ENCODE data around the gene CES3.
"Not testable (repeated sequence)": the region's sequence is repeated elsewhere in the genome, so short reads cannot be mapped to it uniquely, and the experiment has no call there.

CES3 gene

GRCh38 chr16:66926171-66926947 is 34.7 kb upstream of the CES3 start:
- no peak for DNase-seq (ENCODE audit: low read depth)

GRCh38 chr16:66926961-66927436 is 34.1 kb upstream of the CES3 start:
- no peak for DNase-seq (ENCODE audit: low read depth)

- no peak for DNase-seq (ENCODE audit: low read depth)
Observed at GRCh38 chr16:66927918-66928649, 33.0 kb upstream of the CES3 start.

GRCh38 chr16:66928702-66929388 is 32.2 kb upstream of the CES3 start:
- no peak for DNase-seq (ENCODE audit: low read depth)

DNA sequence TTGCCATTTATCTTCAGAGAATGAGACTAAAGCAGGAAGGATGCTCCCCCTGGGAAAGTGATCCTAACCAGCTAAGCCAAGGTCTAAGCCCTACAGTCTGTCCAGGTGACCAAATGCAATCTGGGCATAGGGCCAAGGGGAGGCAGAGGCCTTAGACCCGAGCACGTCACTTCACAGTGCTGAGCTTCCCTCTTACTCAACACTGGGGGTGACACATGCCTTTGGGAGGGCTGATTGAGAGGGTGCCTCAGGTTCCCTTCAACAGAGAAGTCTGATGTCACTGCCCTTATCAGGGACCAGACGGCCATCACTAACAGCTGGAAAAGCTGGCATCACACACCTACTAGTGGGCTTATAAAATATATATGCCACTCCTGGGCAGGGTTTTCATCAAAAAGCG is 30.9 kb upstream of the CES3 start:
- DNase-seq (ENCODE audit: low read depth): no peak

- DNase-seq (ENCODE audit: low read depth): no peak
Observed at GRCh38 chr16:66931665-66932064, 29.4 kb upstream of the CES3 start.

- DNase-seq (ENCODE audit: low read depth): no peak
Observed at GRCh38 chr16:66932076-66932475, 29.0 kb upstream of the CES3 start.

- DNase-seq (ENCODE audit: low read depth): no peak
Observed at GRCh38 chr16:66933776-66934137, 27.3 kb upstream of the CES3 start.

DNA sequence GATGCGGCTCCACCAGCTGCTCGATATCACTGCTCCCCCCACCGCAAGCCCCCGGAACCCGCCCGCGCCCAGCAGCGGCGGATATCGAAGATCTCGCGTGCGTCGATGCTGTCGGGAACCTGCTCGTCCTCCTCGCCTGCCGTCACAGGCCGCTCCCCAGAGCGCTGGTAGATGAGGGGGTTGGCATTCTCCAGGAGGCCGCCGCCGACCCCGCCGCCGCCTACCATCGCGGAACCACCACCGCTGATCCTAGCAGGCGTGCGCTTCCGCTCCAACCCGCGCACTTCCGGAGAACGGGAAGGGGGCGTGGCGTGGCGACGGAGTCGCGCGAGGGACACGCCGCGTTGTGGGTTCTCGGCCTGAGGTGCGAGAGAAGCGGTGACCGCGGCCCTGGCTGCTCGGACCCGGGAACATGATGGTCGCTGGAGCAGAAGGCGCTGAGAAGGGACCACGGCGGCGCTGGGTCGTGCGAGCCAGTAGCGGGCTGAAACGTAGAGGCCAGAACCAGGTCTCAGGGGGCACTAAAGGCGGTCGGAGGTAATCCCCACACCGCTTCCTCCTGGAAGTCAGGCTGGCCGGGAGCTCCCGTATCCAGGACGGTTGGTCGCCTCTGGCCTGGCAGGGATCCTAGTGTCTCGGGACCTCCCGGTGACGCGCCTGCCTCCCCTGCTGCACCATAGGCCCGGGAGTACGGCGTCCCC is 26.8 kb upstream of the CES3 start, which contains the start of gene CIAO2B:
Gene CIAO2B (minus strand): TSS at position 265 of the 701 bp plus-strand sequence. CDS start 38 bp downstream, at position 227.
- peak; percentile 88 for DNase-seq (ENCODE audit: low read depth)

DNA sequence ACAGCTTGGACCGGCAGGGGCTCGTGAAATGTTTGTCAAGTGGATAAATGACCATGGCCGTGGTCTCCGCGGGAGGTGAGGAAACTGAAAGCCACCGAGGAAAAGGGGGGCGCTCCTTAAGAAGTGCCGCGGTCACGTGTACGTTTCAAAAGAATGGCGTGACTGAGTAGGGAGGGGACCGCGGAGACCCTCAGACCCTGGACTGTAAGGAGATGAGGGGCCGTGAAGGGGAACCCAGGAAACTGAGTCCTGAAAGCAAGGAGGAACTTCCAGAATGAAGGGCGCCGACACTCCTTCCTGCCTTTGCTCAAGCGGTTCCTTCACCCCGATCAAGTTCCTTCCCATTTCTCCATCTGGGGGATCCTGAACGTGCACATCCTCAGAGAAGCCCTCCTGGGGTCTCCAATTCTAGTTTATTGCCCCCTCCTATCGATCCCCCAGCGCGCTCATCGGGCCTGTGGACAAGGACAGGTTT is 26.2 kb upstream of the CES3 start:
- not testable (repeated sequence) for DNase-seq (ENCODE audit: low read depth)

GRCh38 chr16:66935314-66936011 is 25.6 kb upstream of the CES3 start, which contains the start of gene CES2:
Gene CES2 (plus strand): TSS chr16:66935516. CDS start chr16:66935636, 120 bp downstream.
- DNase-seq (ENCODE audit: low read depth): no peak

- DNase-seq (ENCODE audit: low read depth): no peak
Observed at GRCh38 chr16:66936462-66936861, 24.6 kb upstream of the CES3 start.

GRCh38 chr16:66936889-66937554 is 24.0 kb upstream of the CES3 start:
- DNase-seq (ENCODE audit: low read depth): no peak

DNA sequence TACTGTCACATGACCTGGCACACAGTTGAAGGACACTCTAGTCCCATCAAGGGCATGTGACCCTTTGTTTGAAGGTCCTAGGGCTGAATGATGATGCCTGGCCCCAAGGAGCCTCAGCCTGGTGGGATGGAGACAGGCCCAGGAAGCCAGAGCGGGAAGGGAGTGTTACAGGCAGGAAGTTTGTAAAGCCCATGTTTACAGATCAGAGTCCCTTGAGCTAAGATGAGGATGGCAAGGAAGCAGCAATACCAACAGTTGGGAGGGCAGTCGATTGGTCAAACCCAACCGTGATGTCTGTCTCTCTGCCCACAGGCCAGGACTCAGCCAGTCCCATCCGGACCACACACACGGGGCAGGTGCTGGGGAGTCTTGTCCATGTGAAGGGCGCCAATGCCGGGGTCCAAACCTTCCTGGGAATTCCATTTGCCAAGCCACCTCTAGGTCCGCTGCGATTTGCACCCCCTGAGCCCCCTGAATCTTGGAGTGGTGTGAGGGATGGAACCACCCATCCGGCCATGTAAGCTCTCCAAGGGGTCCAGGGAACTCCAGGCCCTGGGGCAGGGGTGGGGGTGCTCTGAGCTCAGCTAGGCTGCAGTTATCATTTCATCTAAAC is 23.2 kb upstream of the CES3 start:
- DNase-seq (ENCODE audit: low read depth): no peak

DNA sequence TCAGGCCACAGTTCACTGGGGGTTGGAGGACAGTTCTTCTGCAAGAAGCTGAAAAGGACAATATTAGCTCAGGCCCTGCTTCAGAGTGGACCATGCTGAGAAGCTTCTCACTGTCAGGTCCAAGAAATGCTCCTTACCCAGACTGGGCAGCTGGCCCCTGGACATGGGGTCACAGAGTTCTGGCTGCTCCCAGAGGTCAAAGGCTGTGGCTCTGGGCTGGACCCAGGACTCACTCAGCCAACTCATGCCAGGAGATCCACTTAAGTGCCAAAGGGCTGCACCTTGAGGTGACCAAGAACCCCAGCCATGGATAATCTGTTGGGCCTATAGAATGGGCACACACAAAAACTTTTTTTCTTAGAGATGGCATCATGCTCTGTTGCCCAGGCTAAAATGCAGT is 21.7 kb upstream of the CES3 start:
- no peak for DNase-seq (ENCODE audit: low read depth)

- no peak for DNase-seq (ENCODE audit: low read depth)
Observed at GRCh38 chr16:66940236-66940635, 20.8 kb upstream of the CES3 start.

- DNase-seq (ENCODE audit: low read depth): no peak
Observed at GRCh38 chr16:66942981-66943380, 18.1 kb upstream of the CES3 start.

GRCh38 chr16:66943426-66944053 is 17.5 kb upstream of the CES3 start:
- no peak for DNase-seq (ENCODE audit: low read depth)

DNA sequence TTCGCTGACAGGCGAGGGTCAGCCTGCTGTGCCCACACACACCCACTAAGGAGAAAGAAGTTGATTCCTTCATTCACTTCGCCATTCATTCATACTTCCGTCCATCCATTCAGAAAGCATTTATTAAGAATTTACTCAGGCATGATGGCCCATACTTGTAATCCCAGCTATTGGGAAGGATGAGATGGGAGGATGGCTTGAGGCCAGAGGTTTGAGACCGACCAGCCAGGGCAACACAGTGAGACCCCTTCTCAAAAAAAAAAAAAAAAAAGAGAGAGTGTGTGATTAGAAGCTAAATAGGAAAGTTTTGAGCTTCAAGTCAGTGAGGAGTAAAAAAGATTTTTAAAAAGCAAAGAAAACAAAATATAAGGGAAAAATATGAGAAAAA is 17.0 kb upstream of the CES3 start:
- no peak for DNase-seq (ENCODE audit: low read depth)

GRCh38 chr16:66944971-66945370 is 16.1 kb upstream of the CES3 start:
- not testable (repeated sequence) for DNase-seq (ENCODE audit: low read depth)
